Activated CD8-positive, alpha-beta T cell treated with anti-CD3 and anti-CD28 coated beads, Interleukin-2, amount 10 ng/mL, durations not matched to agents 7 days and 5 days (primary cell): Measurements from ENCODE around the gene RPS24. TPM values are rescaled to one million over a fixed set of nuclear protein-coding genes. Genes with fewer than 3 reads are reported as not detected.

Experiments used
- ATAC-seq: fragments of 150-1000 bp; cut with Tn5 transposase; one replicate; pipeline ENCODE4 v1.10.0; 2021; ENCODE audit warnings: moderate library complexity
- CTCF ChIA-PET: fragments of 350-600 bp; sonication (Branson Sonifier 250); formaldehyde crosslinking; loops from one replicate; lab custom pipeline; 2021; ENCODE audit warnings: antibody characterized with exemption; lab: Charles Lee
- POLR2A ChIA-PET: fragments of 350-600 bp; sonication (Branson Sonifier 250); formaldehyde crosslinking; loops from one replicate; lab custom pipeline; 2021; ENCODE audit warnings: antibody characterized with exemption; lab: Charles Lee
- DNase-seq: peaks from one replicate; pipeline ENCODE4 v3.0.0-alpha.2; 2020
- H3K27ac Mint-ChIP-seq: one replicate; pipeline ENCODE4 v1.8.0; 2021; ENCODE audit warnings: mild to moderate bottlenecking, mixed read lengths
- H3K27me3 Mint-ChIP-seq: one replicate; pipeline ENCODE4 v1.8.0; 2021; ENCODE audit warnings: low read depth, mixed read lengths
- H3K36me3 Mint-ChIP-seq: one replicate; pipeline ENCODE4 v1.8.0; 2021; ENCODE audit warnings: low read depth, mixed read lengths
- H3K4me1 Mint-ChIP-seq: one replicate; pipeline ENCODE4 v1.8.0; 2021; ENCODE audit warnings: low read depth, mixed read lengths
- H3K4me3 Mint-ChIP-seq: one replicate; pipeline ENCODE4 v1.8.0; 2021; ENCODE audit warnings: mild to moderate bottlenecking, mixed read lengths
- H3K9me3 Mint-ChIP-seq: one replicate; pipeline ENCODE4 v1.8.0; 2022; ENCODE audit warnings: mixed read lengths; ENCODE audit not compliant: insufficient read depth
- total RNA-seq, 2 experiments: library from RNA; stranded (reverse); gene quantifications; one replicate each; pipeline ENCODE4 v1.2.3, GENCODE V29; 2021

Gene RPS24
- total RNA-seq, 2 experiments from 2014 or later = 1,446 to 1,455 TPM

DNA sequence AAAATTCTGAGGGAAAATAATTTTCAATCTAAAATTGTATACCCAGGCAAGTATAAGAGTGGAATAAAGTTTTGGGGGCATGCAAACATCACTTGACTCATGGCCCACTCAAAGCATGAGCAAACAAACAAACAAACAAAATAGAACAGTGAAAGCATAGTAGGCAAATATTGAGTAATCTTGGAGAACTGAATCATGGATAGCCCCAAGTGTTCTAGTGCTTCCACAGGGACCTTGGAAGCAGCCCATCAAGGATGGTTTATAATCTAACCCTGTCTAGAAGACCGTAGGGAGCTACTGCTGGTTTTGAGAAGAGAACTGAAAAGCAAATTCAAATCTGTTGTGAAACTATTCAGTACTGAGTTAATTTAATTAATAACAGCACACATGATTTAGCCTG, 26.5 kb upstream of the RPS24 start:
- no peaks in the 10 kb centered on the region for H3K27me3 Mint-ChIP-seq
- no peaks in the 10 kb centered on the region for H3K9me3 Mint-ChIP-seq
- POLR2A ChIA-PET = no interaction called here
- CTCF ChIA-PET = interaction anchor here (1.2 kb wide), 1 partner anchor 33 kb away, joined by 3 read pairs; no protein-coding TSS in a partner anchor
- H3K4me1 Mint-ChIP-seq = no peaks in the 10 kb centered on the region
- H3K4me3 Mint-ChIP-seq = no peak overlapping the region
- no peak overlapping the region for H3K27ac Mint-ChIP-seq
- no peak for DNase-seq
- ATAC-seq = no peak
- peaks cover 67% of the 10 kb centered on the region for H3K36me3 Mint-ChIP-seq

DNA sequence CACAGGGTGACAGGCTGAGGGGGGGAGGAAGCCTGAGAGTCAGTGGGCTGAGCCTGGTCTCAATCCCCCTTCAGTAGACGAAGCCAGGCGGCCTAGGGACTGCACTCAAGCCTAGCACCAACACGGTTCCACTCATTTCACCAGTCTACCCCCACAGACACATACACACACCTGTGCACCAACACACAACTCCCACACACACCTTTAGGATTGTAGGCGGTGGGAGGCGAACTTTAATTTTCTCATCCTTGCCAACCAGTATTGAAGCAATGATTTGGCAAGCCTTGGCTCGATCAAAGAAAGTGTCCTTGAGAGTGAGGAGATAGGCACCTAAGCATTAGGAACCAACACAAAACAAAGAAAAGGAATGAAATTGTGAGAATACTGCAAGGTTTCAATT, 24.0 kb upstream of the RPS24 start:
- peaks cover 57% of the 10 kb centered on the region for H3K36me3 Mint-ChIP-seq
- POLR2A ChIA-PET = no interaction called here
- H3K4me1 Mint-ChIP-seq = no peaks in the 10 kb centered on the region
- no peak for DNase-seq
- H3K9me3 Mint-ChIP-seq = no peaks in the 10 kb centered on the region
- H3K27ac Mint-ChIP-seq = no peak overlapping the region
- no peak overlapping the region for H3K4me3 Mint-ChIP-seq
- H3K27me3 Mint-ChIP-seq = no peaks in the 10 kb centered on the region
- CTCF ChIA-PET = no interaction called here
- no peak for ATAC-seq

DNA sequence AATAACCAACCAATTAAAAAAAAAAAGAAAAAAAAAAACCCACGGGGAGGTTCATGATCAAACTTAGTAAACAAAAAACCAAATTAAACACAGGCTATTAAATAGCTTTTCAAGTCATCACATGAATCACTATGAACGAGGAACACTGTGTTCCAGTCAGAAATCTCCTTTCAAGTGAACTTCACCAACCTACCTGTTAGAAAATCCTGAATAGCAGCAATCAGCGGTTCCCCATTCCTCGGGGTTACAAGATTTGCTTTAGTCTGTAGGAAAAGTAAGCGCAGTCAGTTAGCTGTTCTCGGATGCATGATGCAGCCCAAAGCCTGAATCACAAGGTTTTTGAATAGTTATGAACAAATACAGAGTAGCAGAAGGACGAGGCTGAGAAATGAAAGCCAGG, 23.4 kb upstream of the RPS24 start:
- Mint-ChIP-seq H3K9me3 (no peaks in the 10 kb centered on the region), H3K27ac (no peak overlapping the region), H3K4me1 (no peaks in the 10 kb centered on the region), H3K27me3 (no peaks in the 10 kb centered on the region), H3K36me3 (peaks cover 56% of the 10 kb centered on the region), H3K4me3 (no peak overlapping the region)
- no peak for DNase-seq
- ChIA-PET CTCF (no interaction called here), POLR2A (no interaction called here)
- no peak for ATAC-seq

DNA sequence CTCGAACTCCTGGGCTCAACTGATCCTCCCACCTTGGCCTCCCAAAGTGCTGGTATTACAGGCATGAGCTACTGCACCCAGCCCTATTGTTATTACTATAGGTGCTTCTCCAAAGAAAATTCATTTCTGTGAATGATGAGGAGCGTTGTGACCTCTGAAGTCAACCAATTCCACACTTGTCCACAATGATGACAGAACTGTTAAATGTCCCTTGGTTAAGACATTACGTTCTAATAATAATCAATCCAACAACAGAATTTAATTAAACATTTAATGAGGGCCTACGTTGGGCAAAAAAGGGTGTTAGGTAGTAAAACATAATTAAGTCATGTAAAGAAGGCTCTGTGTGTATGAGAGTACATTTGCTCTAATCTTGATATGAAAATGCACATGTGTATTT, 22.6 kb upstream of the RPS24 start:
- POLR2A ChIA-PET = no interaction called here
- Mint-ChIP-seq H3K27me3 (no peaks in the 10 kb centered on the region), H3K4me3 (no peak overlapping the region), H3K4me1 (no peaks in the 10 kb centered on the region), H3K9me3 (no peaks in the 10 kb centered on the region), H3K27ac (no peak overlapping the region), H3K36me3 (peaks cover 51% of the 10 kb centered on the region)
- no peak for DNase-seq
- CTCF ChIA-PET = no interaction called here
- ATAC-seq = no peak

DNA sequence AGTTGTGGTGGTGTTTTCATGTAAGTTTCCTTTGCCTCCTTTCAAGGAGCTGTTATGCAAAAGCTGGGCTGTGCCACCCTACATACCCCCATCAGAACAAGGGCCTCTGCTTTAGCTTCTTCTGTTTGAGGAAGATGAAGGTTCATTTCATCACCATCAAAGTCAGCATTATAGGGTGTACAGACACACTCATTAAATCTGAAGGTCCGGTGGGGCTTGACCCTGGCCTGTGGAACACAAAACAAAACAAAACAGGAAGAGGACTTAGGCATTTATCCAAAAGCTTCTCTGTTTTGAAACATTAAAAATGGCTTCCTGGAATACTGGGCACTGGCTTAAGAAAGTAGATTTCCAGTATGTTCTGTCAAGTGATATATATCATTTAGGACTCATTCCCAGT, 20.1 kb upstream of the RPS24 start:
- Mint-ChIP-seq H3K4me3 (no peak overlapping the region), H3K36me3 (peaks cover 46% of the 10 kb centered on the region), H3K27me3 (no peaks in the 10 kb centered on the region), H3K4me1 (no peaks in the 10 kb centered on the region), H3K9me3 (no peaks in the 10 kb centered on the region), H3K27ac (no peak overlapping the region)
- POLR2A ChIA-PET = no interaction called here
- no peak for ATAC-seq
- CTCF ChIA-PET = no interaction called here
- DNase-seq = no peak

DNA sequence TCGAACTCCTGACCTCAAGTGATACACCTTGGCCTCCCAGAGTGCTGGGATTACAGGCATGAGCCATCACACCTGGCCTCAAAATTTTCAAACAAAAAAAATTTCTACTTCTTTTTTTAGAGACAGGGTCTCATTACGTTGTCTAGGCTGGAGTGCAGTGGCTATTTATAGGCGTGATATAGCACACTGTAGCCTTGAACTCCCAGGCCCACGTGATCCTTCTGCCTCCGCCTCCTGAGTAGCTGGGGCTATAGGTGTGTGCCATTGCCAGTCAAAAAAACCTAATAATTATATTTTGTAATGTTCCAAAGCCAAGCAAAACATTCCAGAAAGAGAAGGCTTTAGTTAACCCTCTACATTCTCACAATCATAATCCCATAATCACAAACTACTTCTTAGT, 18.1 kb upstream of the RPS24 start:
- ChIA-PET CTCF (no interaction called here), POLR2A (interaction anchor here (0.7 kb wide), 1 partner anchor 746 kb away, joined by 3 read pairs; no protein-coding TSS in a partner anchor)
- no peaks in the 10 kb centered on the region for H3K4me1 Mint-ChIP-seq
- no peaks in the 10 kb centered on the region for H3K27me3 Mint-ChIP-seq
- no peaks in the 10 kb centered on the region for H3K9me3 Mint-ChIP-seq
- ATAC-seq = no peak
- no peak for DNase-seq
- peaks cover 44% of the 10 kb centered on the region for H3K36me3 Mint-ChIP-seq
- H3K27ac Mint-ChIP-seq = no peak overlapping the region
- no peak overlapping the region for H3K4me3 Mint-ChIP-seq

DNA sequence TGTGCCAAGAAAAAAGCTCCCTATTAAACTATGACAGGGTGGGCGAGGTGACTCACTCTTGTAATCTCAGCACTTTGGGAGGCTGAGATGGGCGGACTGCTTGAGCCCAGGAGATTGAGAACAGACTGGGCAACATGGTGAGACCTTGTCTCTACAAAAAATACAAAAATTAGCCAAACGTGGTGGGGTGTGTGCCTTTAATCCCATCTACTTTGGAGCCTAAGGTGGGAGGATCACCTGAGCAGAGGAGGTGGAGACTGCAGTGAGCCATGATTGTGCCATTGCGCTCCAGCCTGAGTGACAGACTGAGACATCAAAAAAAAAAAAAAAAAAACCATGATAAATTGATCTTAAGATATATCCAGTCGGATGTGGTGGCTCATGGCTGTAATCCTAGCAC, 15.8 kb upstream of the RPS24 start:
- Mint-ChIP-seq H3K4me1 (no peaks in the 10 kb centered on the region), H3K36me3 (peaks cover 52% of the 10 kb centered on the region), H3K27ac (no peak overlapping the region), H3K27me3 (no peaks in the 10 kb centered on the region), H3K4me3 (no peak overlapping the region), H3K9me3 (no peaks in the 10 kb centered on the region)
- POLR2A ChIA-PET = no interaction called here
- no peak for DNase-seq
- ATAC-seq = no peak
- CTCF ChIA-PET = no interaction called here

DNA sequence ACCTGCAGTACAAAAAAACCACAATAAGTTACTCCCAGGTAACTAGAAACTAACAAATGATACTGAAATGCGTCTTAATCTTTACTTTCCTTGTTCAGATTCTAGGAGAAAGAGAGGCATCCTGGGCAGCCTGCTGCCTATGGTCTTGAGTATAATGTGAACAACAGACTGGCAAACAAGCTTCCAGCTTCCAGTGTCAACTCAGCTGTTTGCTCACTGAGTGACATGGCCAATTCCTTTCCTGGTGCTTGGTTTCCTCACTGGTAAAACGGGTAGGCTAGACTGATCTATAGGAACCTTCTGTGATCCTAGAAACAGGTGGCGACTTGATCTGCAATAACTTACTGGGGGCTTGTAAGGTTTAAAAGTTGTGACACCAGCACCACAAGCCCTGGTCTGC, 14.4 kb upstream of the RPS24 start:
- Mint-ChIP-seq H3K9me3 (no peaks in the 10 kb centered on the region), H3K27ac (no peak overlapping the region), H3K4me1 (no peaks in the 10 kb centered on the region), H3K27me3 (no peaks in the 10 kb centered on the region), H3K4me3 (no peak overlapping the region), H3K36me3 (peaks cover 54% of the 10 kb centered on the region)
- DNase-seq (no peak), ATAC-seq (no peak)
- POLR2A ChIA-PET = no interaction called here
- CTCF ChIA-PET = interaction anchor here (0.9 to 1.1 kb wide), 2 partner anchors 11 to 28 kb away, joined by 3 read pairs; no protein-coding TSS in a partner anchor

DNA sequence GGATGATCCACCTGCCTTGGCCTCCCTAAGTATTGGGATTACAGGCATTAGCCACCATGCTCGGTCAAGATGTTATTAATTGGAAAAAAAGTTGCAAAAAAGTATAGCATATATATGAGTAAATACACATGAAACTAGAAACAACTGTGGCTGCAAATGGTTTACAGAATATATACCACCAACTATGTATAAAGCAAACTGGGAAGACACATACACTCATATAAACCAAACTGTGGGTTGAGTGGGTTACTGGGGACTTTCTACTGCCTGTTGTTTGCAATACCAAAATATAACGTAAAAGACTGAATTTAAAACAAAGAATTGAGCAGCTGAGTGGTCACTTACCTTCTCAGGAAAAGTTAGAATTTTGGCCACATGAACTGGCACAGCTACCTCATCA, 12.5 kb upstream of the RPS24 start:
- CTCF ChIA-PET = no interaction called here
- DNase-seq (no peak), ATAC-seq (no peak)
- POLR2A ChIA-PET = interaction anchor here (0.7 kb wide), 1 partner anchor 260 kb away, joined by 4 read pairs; no protein-coding TSS in a partner anchor
- Mint-ChIP-seq H3K4me1 (no peaks in the 10 kb centered on the region), H3K9me3 (no peaks in the 10 kb centered on the region), H3K27me3 (no peaks in the 10 kb centered on the region), H3K36me3 (peaks cover 67% of the 10 kb centered on the region), H3K4me3 (no peak overlapping the region), H3K27ac (no peak overlapping the region)

DNA sequence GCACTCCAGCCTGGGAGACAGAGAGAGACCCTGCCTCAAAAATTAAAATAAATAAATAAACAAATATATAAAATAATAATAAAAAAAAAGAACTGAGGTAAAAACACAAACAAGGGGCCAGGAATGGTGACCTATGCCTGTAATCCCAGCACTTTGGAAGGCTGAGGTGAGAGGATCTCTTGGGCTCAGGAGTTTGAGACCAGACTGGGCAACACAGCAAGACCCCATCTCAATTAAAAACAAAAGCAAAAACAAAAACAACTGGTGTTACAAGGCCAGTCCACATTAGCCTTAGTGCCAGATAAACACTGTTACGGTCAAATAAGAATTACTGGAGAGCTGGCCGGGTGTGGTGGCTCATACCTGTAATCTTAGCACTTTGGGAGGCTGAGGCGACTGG, 9.9 kb upstream of the RPS24 start:
- Mint-ChIP-seq H3K36me3 (peaks cover 63% of the 10 kb centered on the region), H3K27ac (no peak overlapping the region), H3K9me3 (no peaks in the 10 kb centered on the region), H3K4me1 (peaks cover 19% of the 10 kb centered on the region), H3K4me3 (no peak overlapping the region), H3K27me3 (no peaks in the 10 kb centered on the region)
- DNase-seq (no peak), ATAC-seq (no peak)
- ChIA-PET POLR2A (no interaction called here), CTCF (no interaction called here)

DNA sequence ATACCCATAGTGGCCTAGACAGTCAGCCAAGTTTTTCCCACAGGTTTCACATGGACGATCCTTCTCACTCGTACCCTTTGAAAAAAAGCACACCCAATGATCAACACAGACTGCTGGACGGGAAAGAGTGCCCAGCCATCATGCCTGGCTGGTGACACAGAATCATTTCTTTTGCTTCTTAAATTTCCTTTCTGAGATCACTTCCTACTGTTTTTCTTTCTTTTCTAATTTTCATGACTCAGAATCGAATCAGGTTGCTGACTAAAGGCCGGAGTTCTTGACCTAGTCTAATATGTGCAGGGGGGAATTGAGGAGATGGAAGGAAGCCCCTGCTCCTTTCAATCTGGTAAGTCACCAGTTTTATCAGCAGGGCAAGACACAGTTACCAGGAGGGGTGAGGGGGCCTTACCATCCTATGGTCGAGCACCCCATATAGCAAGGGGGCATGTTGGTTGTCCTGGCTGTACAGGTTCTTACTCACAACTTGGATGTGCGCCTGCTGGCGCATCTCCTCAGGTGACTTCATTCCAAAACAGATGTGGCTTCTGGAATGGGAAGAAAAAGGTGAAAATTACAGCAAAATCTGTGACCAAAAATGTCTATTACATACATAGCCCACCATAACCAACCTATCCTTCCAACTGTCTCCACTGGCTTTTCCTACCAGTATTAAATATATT, 7.8 kb upstream of the RPS24 start:
- DNase-seq (no peak), ATAC-seq (no peak)
- Mint-ChIP-seq H3K4me3 (no peak overlapping the region), H3K4me1 (peaks cover 30% of the 10 kb centered on the region), H3K36me3 (peaks cover 58% of the 10 kb centered on the region), H3K27ac (no peak overlapping the region), H3K27me3 (no peaks in the 10 kb centered on the region), H3K9me3 (no peaks in the 10 kb centered on the region)
- POLR2A ChIA-PET = no interaction called here
- CTCF ChIA-PET = no interaction called here

DNA sequence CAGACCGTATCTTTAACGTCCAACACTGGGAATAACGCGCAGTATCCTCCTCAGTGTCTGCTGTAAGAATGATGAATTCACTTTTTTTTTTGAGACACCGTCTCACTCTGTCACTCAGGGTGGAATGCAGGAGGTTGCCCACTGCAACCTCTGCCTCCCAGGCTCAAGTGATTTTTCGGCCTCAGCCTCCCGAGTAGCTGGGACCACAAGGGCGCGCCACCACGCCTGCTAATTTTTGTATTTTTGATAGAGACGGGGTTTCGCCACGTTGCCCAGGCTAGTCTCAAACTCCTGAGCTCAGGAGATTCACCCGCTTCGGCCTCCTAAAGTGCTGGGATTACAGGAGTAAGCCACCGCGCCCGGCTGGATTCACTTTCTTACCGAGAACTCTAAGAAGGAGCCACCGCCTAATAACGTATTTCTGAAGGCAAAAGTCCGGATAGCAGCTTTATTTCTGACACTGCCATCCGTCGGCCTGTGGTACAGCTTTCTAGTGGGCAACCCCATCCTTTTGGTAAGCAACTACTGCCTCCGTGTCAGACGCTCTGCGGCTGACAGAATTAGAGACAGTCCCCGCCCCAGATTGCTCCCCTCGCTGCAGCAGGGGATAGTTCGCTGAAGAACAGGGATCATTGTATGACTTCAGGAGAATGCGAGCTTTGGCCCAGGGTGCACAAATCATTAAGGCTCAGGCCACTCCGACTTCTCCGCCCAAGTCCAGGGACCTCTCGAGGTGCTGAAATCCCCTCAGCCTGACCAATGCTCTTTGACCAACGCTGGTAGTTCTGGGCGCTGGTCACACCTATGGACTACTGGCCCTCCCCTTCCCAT, 5.0 kb upstream of the RPS24 start:
- peaks cover 30% of the 10 kb centered on the region for H3K4me1 Mint-ChIP-seq
- peak overlapping the region; percentile 94 for H3K27ac Mint-ChIP-seq
- DNase-seq = peak; percentile 57
- POLR2A ChIA-PET = interaction anchor here (0.6 kb wide), 1 partner anchor 276 kb away, joined by 3 read pairs; no protein-coding TSS in a partner anchor
- H3K27me3 Mint-ChIP-seq = no peaks in the 10 kb centered on the region
- ATAC-seq = peak; percentile 8
- CTCF ChIA-PET = interaction anchor here (1.0 to 2.1 kb wide), 4 partner anchors 12 to 182 kb away, joined by 3 to 7 read pairs (median 4); no protein-coding TSS in a partner anchor
- H3K36me3 Mint-ChIP-seq = peaks cover 34% of the 10 kb centered on the region
- no peaks in the 10 kb centered on the region for H3K9me3 Mint-ChIP-seq
- H3K4me3 Mint-ChIP-seq = peak overlapping the region; percentile 98
